GM12878 (cell line): ENCODE measurements around the gene RBPMS2. TPM values are rescaled to one million over a fixed set of nuclear protein-coding genes. Genes with fewer than 3 reads are reported as not detected.
A peak's percentile ranks its signal among the peaks of the same experiment; 100 is the strongest.

Experiments used
- ATAC-seq: fragments of 200-7000 bp; cut with Tn5 transposase; 3 replicates; pipeline ENCODE4 v1.9.1; 2020; ENCODE audit warnings: mild to moderate bottlenecking, moderate library complexity
- BruUV-seq: library from RNA; stranded (reverse); fragments of 400-500 nt; replicated peaks from 2 replicates; lab custom pipeline; 2021; lab: Mats Ljungman, UMichigan
- CTCF ChIA-PET: fragments of 300-600 bp; sonication (Branson Sonifier 250); formaldehyde crosslinking; extraction: SDS; loops from one replicate; lab custom pipeline; 2021; ENCODE audit warnings: inconsistent platforms; lab: Yijun Ruan, JAX
- POLR2A ChIA-PET: fragments of 350-600 bp; formaldehyde crosslinking; extraction: SDS; loops from one replicate; lab custom pipeline; 2021; ENCODE audit warnings: inconsistent platforms; lab: Charles Lee
- RAD21 ChIA-PET: fragments of 300-600 bp; sonication (Branson Sonifier 250); formaldehyde crosslinking; loops from one replicate; lab custom pipeline; 2023; ENCODE audit warnings: antibody characterized with exemption; ENCODE audit not compliant: unreplicated experiment; lab: Charles Lee
- SMC1A ChIA-PET: fragments of 300-600 bp; sonication (Branson Sonifier 250); formaldehyde crosslinking; loops from one replicate; lab custom pipeline; 2023; ENCODE audit not compliant: unreplicated experiment, uncharacterized antibody; lab: Charles Lee
- DNase-seq: peaks from one replicate; pipeline ENCODE4 v3.0.0-alpha.2; 2011; ENCODE audit warnings: low read depth, low spot score
- FAIRE-seq: peaks from 3 replicates; lab custom pipeline; 2011; peaks lifted over from hg19 to GRCh38; lab: Jason Lieb, UNC
- H2AFZ ChIP-seq: 2 replicates; pipeline ENCODE4 v1.6.0; 2011; ENCODE audit warnings: low read depth, low read length, control low read depth; ENCODE audit not compliant: control insufficient read depth
- H3K27ac ChIP-seq: 2 replicates; pipeline ENCODE4 v1.5.1; 2011; ENCODE audit warnings: control low read depth; ENCODE audit not compliant: control insufficient read depth, insufficient read depth
- H3K27me3 ChIP-seq, 2 experiments: replicated peaks in 1 of 2; 2 replicates each; pipeline versions ENCODE4 v1.6.0 to v1.6.1; 2011; ENCODE audit warnings: low read length in 1 of 2; ENCODE audit not compliant: control insufficient read depth in 2 of 2, insufficient read depth in 2 of 2
- H3K36me3 ChIP-seq, 2 experiments: 2 replicates each; pipeline ENCODE4 v1.5.1; 2011; ENCODE audit warnings: low read length in 1 of 2; ENCODE audit not compliant: control insufficient read depth in 2 of 2, insufficient read depth in 2 of 2
- H3K4me1 ChIP-seq: 2 replicates; pipeline ENCODE4 v1.6.1; 2011; ENCODE audit warnings: mild to moderate bottlenecking, low read length, moderate library complexity, mixed read lengths; ENCODE audit not compliant: control insufficient read depth, insufficient read depth
- H3K4me2 ChIP-seq: 2 replicates; pipeline ENCODE4 v1.6.0; 2011; ENCODE audit warnings: control low read depth; ENCODE audit not compliant: control insufficient read depth, insufficient read depth
- H3K4me3 ChIP-seq: fragments of 200-600 bp; sonication (generic); 2 replicates; pipeline ENCODE4 v1.5.1; 2016
- H3K79me2 ChIP-seq: 2 replicates; pipeline ENCODE4 v1.6.0; 2011; ENCODE audit warnings: low read length; ENCODE audit not compliant: control insufficient read depth, insufficient read depth
- H3K9ac ChIP-seq: 2 replicates; pipeline ENCODE4 v1.8.0; 2011; ENCODE audit warnings: low read length, control low read depth, mixed read lengths; ENCODE audit not compliant: control insufficient read depth, insufficient read depth
- H3K9me3 ChIP-seq: replicated peaks from 3 replicates; pipeline ENCODE4 v1.5.1; 2011; ENCODE audit warnings: mild to moderate bottlenecking, low read length; ENCODE audit not compliant: control insufficient read depth, insufficient read depth
- H4K20me1 ChIP-seq: 2 replicates; pipeline ENCODE4 v1.6.0; 2011; ENCODE audit not compliant: control insufficient read depth, insufficient read depth
- BCL11A ChIP-seq: IDR thresholded peaks from 2 replicates; pipeline ENCODE4 v1.6.1; 2011; ENCODE audit warnings: low read depth, low read length
- BHLHE40 ChIP-seq, 2 experiments: fragments of 450-650 bp in 1 of 2; IDR thresholded peaks; 2 replicates each; pipeline ENCODE4 v1.6.1; 2011 to 2017; ENCODE audit warnings: low read depth in 2 of 2, borderline replicate concordance in 1 of 2, improper control_type of control experiment in 1 of 2, low read length in 1 of 2, mild to moderate bottlenecking in 1 of 2
- BMI1 ChIP-seq: fragments of 450-650 bp; IDR thresholded peaks from 2 replicates; pipeline ENCODE4 v1.6.1; 2016; ENCODE audit warnings: mild to moderate bottlenecking, moderate library complexity, borderline replicate concordance
- CHD2 ChIP-seq: IDR thresholded peaks from 2 replicates; pipeline ENCODE4 v1.6.1; 2011; ENCODE audit warnings: low read depth, low read length, improper control_type of control experiment, borderline replicate concordance
- DPF2 ChIP-seq: fragments of 450-650 bp; IDR thresholded peaks from 2 replicates; pipeline ENCODE4 v1.6.1; 2017; ENCODE audit warnings: mild to moderate bottlenecking
- EED ChIP-seq: sonication (generic); IDR thresholded peaks from 2 replicates; pipeline ENCODE4 v1.6.1; 2016; ENCODE audit warnings: antibody characterized with exemption, low read depth
- EGR1 ChIP-seq, 2 experiments: IDR thresholded peaks; 1 replicate in 1 of 2; 2 replicates in 1 of 2; pipeline ENCODE4 v1.6.1; 2011 to 2012; ENCODE audit warnings: low read depth in 2 of 2, low read length in 2 of 2, borderline replicate concordance in 1 of 2, mild to moderate bottlenecking in 1 of 2, moderate library complexity in 1 of 2
- EP300 ChIP-seq, 2 experiments: fragments of 150-350 bp in 1 of 2; IDR thresholded peaks; 2 replicates each; pipeline ENCODE4 v1.6.1; 2011 to 2012; ENCODE audit warnings: low read depth in 2 of 2, low read length in 2 of 2, borderline replicate concordance in 1 of 2, improper control_type of control experiment in 1 of 2, inconsistent platforms in 1 of 2; ENCODE audit not compliant: control insufficient read depth in 1 of 2
- IKZF1 ChIP-seq: fragments of 450-650 bp; conservative IDR thresholded peaks from 2 replicates; pipeline ENCODE4 v1.6.1; 2017; ENCODE audit warnings: antibody characterized with exemption, mild to moderate bottlenecking
- IKZF2 ChIP-seq, 2 experiments: fragments of 450-650 bp; IDR thresholded peaks; 2 replicates each; pipeline ENCODE4 v1.6.1; 2017; ENCODE audit warnings: mild to moderate bottlenecking in 2 of 2, moderate library complexity in 2 of 2
- JUNB ChIP-seq: IDR thresholded peaks from 2 replicates; pipeline ENCODE4 v1.6.1; 2016; ENCODE audit warnings: antibody characterized with exemption, mild to moderate bottlenecking
- MEF2A ChIP-seq: IDR thresholded peaks from 2 replicates; pipeline ENCODE4 v1.6.1; 2011; ENCODE audit warnings: low read depth, mild to moderate bottlenecking, low read length, moderate library complexity; ENCODE audit not compliant: insufficient read depth
- NBN ChIP-seq: fragments of 450-650 bp; IDR thresholded peaks from 2 replicates; pipeline ENCODE4 v1.6.1; 2016
- NFIC ChIP-seq: IDR thresholded peaks from 2 replicates; pipeline ENCODE4 v1.6.1; 2012; ENCODE audit warnings: low read depth, mild to moderate bottlenecking, inconsistent platforms, low read length, moderate library complexity
- PAX5 ChIP-seq: IDR thresholded peaks from 2 replicates; pipeline ENCODE4 v1.6.1; 2011; ENCODE audit warnings: low read depth, low read length, borderline replicate concordance
- SP1 ChIP-seq: IDR thresholded peaks from one replicate; pipeline ENCODE4 v1.6.1; 2011; ENCODE audit warnings: low read depth, low read length
- SPI1 ChIP-seq: IDR thresholded peaks from 2 replicates; pipeline ENCODE4 v1.6.1; 2011; ENCODE audit warnings: low read depth, mild to moderate bottlenecking, low read length, moderate library complexity, borderline replicate concordance; ENCODE audit not compliant: insufficient read depth
- SREBF1 ChIP-seq: IDR thresholded peaks from 2 replicates; pipeline ENCODE4 v1.6.1; 2012; ENCODE audit warnings: mild to moderate bottlenecking, low read length
- TCF12 ChIP-seq: IDR thresholded peaks from 2 replicates; pipeline ENCODE4 v1.6.1; 2011; ENCODE audit warnings: low read depth, mild to moderate bottlenecking, low read length
- TCF3 ChIP-seq: IDR thresholded peaks from 2 replicates; pipeline ENCODE4 v1.6.1; 2012; ENCODE audit warnings: low read depth, mild to moderate bottlenecking, low read length, borderline replicate concordance; ENCODE audit not compliant: insufficient read depth
- USF2 ChIP-seq: IDR thresholded peaks from 2 replicates; pipeline ENCODE4 v1.6.1; 2011; ENCODE audit warnings: low read depth, low read length, improper control_type of control experiment, borderline replicate concordance
- WGBS: methylation state at CpG from one replicate; pipeline ENCODE4 v1.1.6; 2016; ENCODE audit warnings: low lambda C conversion rate; ENCODE audit not compliant: insufficient replicate concordance, insufficient coverage; ENCODE audit errors: missing lambda C conversion rate; 5-methylcytosine and 5-hydroxymethylcytosine counted together
- in situ Hi-C: fragments of 300-500 bp; cut with MboI; formaldehyde crosslinking; loops from 9 replicates; pipeline ENCODE4 v1.14.3; 2018; ENCODE audit warnings: mixed read lengths
- intact Hi-C: fragments of 100-400 bp; cut with micrococcal nuclease; formaldehyde crosslinking; loops from one replicate; pipeline ENCODE4 v1.14.2; 2022; ENCODE audit not compliant: unreplicated experiment
- polyA plus RNA-seq, 11 experiments: library from polyadenylated mRNA; depleted of rRNA in 4 of 11; unstranded in 6 of 11; stranded (reverse) in 5 of 11; fragments of >200 nt; fragmentation: Nextera tagmentation in 4 of 11; fragmentation: Illumina TruSeq in 1 of 11; extraction: Ambion mirVana in 4 of 11; extraction: Trizol in 1 of 11; gene quantifications; 1 replicate in 1 of 11; 2 replicates in 10 of 11; pipeline versions ENCODE4 v1.2.1 to v1.2.3, GENCODE V29; 2011 to 2016; ENCODE audit warnings: inconsistent platforms in 2 of 11, missing spikeins in 2 of 11, low read depth in 1 of 11
- total RNA-seq, 4 experiments: library from RNA; depleted of rRNA in 3 of 4; stranded (reverse); fragments of >200 nt in 3 of 4; fragmentation: Illumina TruSeq in 1 of 4; extraction: Trizol in 1 of 4; gene quantifications; 2 replicates each; pipeline versions ENCODE4 v1.2.1 to v1.2.3, GENCODE V29; 2013 to 2021
- TF ChIP-seq, protein P1 (sequence below): fragments of 450-650 bp; IDR thresholded peaks from 2 replicates; pipeline ENCODE4 v1.6.1; 2017; ENCODE audit warnings: low read depth, mild to moderate bottlenecking, moderate library complexity

RBPMS2 gene
- total and polyA plus RNA-seq, 10 of the 15 experiments (the other 5 are each of a cell fraction or from before 2014, with no cell fraction given): 0.06 to 0.31 (median 0.19) TPM; not detected in 3

- H3K27me3 ChIP-seq: no peaks in the 10 kb centered on the region
- FAIRE-seq: no peak
- H2AFZ ChIP-seq: no peak overlapping the region
- POLR2A ChIA-PET: interaction anchor here (0.5 to 2.1 kb wide), 5 partner anchors 9 to 61 kb away, joined by 3 to 6 read pairs (median 3); no protein-coding TSS in a partner anchor
- CTCF ChIA-PET: interaction anchor here (0.6 to 15.4 kb wide), 13 partner anchors 9 to 627 kb away, joined by 3 to 267 read pairs (median 5); no protein-coding TSS in a partner anchor
- WGBS: 72% methylated on average over 6 of the region's 6 CpGs
- intact Hi-C loops (no loop called here), in situ Hi-C loops (no loop called here)
- no TSS peak for BruUV-seq
- H3K4me3 ChIP-seq: peak overlapping the region; percentile 13; the same call in 1 of the 2 replicates
- no peak for DNase-seq
- H3K4me1 ChIP-seq: peaks cover 36% of the 10 kb centered on the region
- H4K20me1 ChIP-seq: peaks cover 3% of the 10 kb centered on the region; the same call in 1 of the 2 replicates
- RAD21 ChIA-PET: interaction anchor here (1.1 to 1.7 kb wide), 7 partner anchors 9 to 76 kb away, joined by 3 to 9 read pairs (median 4); no protein-coding TSS in a partner anchor
- H3K4me2 ChIP-seq: peak overlapping the region; percentile 46
- H3K27ac ChIP-seq: peak overlapping the region; percentile 45
- no peaks in the 10 kb centered on the region for H3K9me3 ChIP-seq
- H3K79me2 ChIP-seq: peaks cover 49% of the 10 kb centered on the region
- H3K36me3 ChIP-seq: peaks cover 2 to 13% of the 10 kb centered on the region in 2 experiments; a peak in 3 of 4 replicates
- 0 out of 2 replicates have a peak overlapping the region, but pooled peaks have one; percentile 12 for H3K9ac ChIP-seq
- SMC1A ChIA-PET: interaction anchor here (0.6 to 4.0 kb wide), 12 partner anchors 9 to 286 kb away, joined by 3 to 25 read pairs (median 5); no protein-coding TSS in a partner anchor
- ATAC-seq: peak; percentile 22
- TF ChIP-seq NFIC: 0 out of 2 replicates have a peak, but pooled peaks have one; percentile 18
- TF ChIP-seq IKZF2 (IDR thresholded peaks at IDR 0.05): peak; percentile 61 to 69; a peak in 3 of 4 replicates
- TF ChIP-seq MEF2A: 0 out of 2 replicates have a peak, but pooled peaks have one; percentile 6
- TF ChIP-seq TCF12: peak; percentile 80
- TF ChIP-seq BMI1: no peak
- no peak for TF ChIP-seq USF2
- TF ChIP-seq SP1: peak; percentile 25
- peak; percentile 50; the same call in 1 of the 2 replicates for TF ChIP-seq CHD2
- TF ChIP-seq TCF3: peak; percentile 34; the same call in 1 of the 2 replicates
- TF ChIP-seq NBN: 0 out of 2 replicates have a peak, but pooled peaks have one; percentile 20
- peak in 1 of 2 experiments; percentile 42; a peak in 1 of 4 replicates for TF ChIP-seq EP300 (IDR thresholded peaks at IDR 0.05; ENCODE audit: borderline replicate concordance in 1 of 2, control insufficient read depth in 1 of 2, low read depth in 2 of 2, low read length in 2 of 2)
- 0 out of 2 replicates have a peak, but pooled peaks have one; percentile 41 for TF ChIP-seq PAX5
- TF ChIP-seq SREBF1: no peak
- TF ChIP-seq EGR1 (IDR thresholded peaks at IDR 0.05; ENCODE audit: borderline replicate concordance in 1 of 2, low read depth in 2 of 2, low read length in 2 of 2): peak in 1 of 2 experiments; percentile 49; a peak in 1 of 3 replicates
- TF ChIP-seq DPF2: peak; percentile 57; the same call in 1 of the 2 replicates
- 0 out of 4 replicates have a peak, but pooled peaks of 1 of the 2 experiments have one; percentile 6 for TF ChIP-seq BHLHE40 (IDR thresholded peaks at IDR 0.05; ENCODE audit: borderline replicate concordance in 1 of 2, low read depth in 2 of 2, low read length in 1 of 2)
- TF ChIP-seq EED: peak; percentile 54
- TF ChIP-seq, protein P1, sequence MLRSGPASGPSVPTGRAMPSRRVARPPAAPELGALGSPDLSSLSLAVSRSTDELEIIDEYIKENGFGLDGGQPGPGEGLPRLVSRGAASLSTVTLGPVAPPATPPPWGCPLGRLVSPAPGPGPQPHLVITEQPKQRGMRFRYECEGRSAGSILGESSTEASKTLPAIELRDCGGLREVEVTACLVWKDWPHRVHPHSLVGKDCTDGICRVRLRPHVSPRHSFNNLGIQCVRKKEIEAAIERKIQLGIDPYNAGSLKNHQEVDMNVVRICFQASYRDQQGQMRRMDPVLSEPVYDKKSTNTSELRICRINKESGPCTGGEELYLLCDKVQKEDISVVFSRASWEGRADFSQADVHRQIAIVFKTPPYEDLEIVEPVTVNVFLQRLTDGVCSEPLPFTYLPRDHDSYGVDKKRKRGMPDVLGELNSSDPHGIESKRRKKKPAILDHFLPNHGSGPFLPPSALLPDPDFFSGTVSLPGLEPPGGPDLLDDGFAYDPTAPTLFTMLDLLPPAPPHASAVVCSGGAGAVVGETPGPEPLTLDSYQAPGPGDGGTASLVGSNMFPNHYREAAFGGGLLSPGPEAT: 0 out of 2 replicates have a peak, but pooled peaks have one; percentile 22
- peak; percentile 90 for TF ChIP-seq SPI1
- TF ChIP-seq JUNB: peak; percentile 49
- 0 out of 2 replicates have a peak, but pooled peaks have one; percentile 48 for TF ChIP-seq BCL11A
- peak; percentile 64 for TF ChIP-seq IKZF1
Measured at GRCh38 chr15:64695561-64695992, 79.8 kb downstream of the RBPMS2 start.
